ENCODE measurements around the gene PLEKHF1.

Gene PLEKHF1

DNA sequence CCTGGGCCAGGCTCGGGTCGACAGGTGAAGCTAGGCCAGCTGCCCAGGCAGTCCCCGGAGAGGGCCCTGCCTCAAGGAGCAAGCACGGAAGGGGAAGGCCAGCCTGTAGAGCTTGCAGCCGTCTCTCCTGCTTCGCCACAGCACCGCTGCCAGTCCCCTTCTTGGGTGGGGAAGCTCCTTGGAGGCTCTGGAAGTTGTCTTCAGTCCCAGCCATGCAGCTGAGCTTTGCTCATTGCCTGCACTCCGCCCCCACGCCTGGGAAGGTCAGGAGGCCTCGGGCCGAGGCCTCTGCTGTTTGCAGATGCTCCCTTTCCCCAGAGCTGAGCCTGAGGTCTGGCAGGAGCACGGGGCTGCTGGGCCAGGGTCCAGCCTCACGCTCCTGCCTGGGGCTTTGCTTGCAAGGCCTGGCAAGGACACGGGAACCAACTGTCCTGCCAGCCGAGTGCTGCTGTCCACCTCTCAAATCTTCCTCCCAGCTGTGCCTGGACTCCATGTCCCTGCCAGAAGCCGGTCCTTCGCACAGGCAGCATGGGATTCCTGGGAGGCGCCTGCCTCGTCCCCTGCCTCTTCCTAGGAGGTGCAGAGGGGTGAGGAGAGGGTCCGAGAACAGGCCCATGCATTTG lies 13.3 kb downstream of the PLEKHF1 start:
- H3K27ac ChIP-seq, result peak overlapping the region; percentile 99
- TF ChIP-seq, protein P1, sequence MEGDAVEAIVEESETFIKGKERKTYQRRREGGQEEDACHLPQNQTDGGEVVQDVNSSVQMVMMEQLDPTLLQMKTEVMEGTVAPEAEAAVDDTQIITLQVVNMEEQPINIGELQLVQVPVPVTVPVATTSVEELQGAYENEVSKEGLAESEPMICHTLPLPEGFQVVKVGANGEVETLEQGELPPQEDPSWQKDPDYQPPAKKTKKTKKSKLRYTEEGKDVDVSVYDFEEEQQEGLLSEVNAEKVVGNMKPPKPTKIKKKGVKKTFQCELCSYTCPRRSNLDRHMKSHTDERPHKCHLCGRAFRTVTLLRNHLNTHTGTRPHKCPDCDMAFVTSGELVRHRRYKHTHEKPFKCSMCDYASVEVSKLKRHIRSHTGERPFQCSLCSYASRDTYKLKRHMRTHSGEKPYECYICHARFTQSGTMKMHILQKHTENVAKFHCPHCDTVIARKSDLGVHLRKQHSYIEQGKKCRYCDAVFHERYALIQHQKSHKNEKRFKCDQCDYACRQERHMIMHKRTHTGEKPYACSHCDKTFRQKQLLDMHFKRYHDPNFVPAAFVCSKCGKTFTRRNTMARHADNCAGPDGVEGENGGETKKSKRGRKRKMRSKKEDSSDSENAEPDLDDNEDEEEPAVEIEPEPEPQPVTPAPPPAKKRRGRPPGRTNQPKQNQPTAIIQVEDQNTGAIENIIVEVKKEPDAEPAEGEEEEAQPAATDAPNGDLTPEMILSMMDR (conservative IDR thresholded peaks at IDR 0.05), result no peak
- TF ChIP-seq ZFX (IDR thresholded peaks at IDR 0.05), result peak; percentile 94

DNA sequence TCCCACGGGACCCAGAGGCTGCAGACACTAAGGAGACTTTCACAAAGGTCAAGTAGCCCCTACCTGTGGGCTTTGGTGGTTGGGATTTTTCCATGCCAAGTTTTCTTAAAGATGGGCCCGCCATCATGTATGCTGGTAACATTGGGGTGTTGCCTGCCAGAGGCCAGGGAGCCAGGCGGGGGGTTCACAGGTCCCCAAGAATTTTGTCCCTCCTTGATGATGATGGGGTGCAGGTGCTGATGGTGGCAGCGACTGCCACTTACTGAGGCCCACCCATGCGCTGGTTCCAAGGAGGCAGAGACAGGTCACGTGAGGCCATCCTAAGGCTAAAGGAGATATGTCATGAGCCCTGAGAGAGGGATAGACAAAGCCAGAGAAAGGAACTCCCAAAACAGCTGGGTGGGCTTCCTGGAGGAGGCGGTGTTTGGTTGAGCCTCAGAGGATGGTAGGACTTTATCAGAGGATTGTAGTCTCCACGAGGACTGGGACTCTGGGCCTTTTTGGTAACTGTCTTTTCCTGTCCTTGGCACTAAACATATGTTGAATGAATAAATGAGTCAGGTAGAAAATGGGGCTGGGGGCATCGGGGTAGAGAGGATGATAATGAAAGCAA lies 14.4 kb downstream of the PLEKHF1 start:
- peak overlapping the region; percentile 99 for H3K27ac ChIP-seq

DNA sequence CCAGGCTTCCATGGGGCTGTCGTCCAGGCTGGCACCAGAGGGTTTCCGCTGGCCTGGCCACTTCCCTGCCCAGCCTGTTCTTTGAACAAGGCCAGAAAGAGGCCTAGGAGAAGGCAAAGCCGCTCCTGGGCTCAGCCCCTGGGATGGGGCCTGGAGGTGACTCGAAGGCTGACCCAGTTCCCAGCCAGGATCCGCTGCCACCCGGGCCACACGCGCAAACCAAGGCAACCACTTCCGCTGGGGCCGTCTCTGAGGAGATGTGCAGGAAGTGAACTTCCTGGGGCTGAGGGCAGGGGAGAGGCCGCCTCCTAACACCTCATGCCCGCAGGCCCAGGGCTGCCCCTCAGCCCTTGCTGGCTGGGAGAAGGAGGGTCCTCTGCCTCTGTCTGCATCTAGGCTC lies 15.2 kb downstream of the PLEKHF1 start:
- H3K27ac ChIP-seq, result peak overlapping the region; percentile 99
- no peak for TF ChIP-seq ZFX (IDR thresholded peaks at IDR 0.05)

More for the DNA sequence above, 14.4 kb downstream of the PLEKHF1 start:
- TF ChIP-seq ZFX (IDR thresholded peaks at IDR 0.05), result no peak
- TF ChIP-seq, protein P1 (conservative IDR thresholded peaks at IDR 0.05), result no peak

DNA sequence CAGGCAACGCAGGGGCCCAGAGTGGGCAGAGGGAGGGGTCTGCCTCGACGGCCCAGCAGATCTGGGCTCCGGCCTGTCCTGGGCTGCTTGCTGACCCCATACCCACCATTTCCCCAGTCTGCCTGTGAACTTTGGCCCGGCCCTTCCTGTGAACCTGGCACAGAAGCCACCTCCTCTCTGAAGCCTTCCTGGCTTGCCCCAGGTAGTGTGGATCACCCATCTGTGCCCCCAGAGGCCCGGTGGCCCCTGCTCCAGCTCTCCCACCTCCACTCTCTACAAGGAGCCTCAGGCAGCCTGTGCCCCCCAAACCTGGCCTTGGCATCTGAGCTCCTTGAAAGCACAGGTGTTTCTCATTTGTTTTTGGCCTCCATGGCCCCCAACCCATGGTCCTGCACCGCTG lies 15.7 kb downstream of the PLEKHF1 start:
- TF ChIP-seq, protein P1 (conservative IDR thresholded peaks at IDR 0.05), result no peak
- TF ChIP-seq ZFX (IDR thresholded peaks at IDR 0.05), result no peak
- peak overlapping the region; percentile 99 for H3K27ac ChIP-seq

DNA sequence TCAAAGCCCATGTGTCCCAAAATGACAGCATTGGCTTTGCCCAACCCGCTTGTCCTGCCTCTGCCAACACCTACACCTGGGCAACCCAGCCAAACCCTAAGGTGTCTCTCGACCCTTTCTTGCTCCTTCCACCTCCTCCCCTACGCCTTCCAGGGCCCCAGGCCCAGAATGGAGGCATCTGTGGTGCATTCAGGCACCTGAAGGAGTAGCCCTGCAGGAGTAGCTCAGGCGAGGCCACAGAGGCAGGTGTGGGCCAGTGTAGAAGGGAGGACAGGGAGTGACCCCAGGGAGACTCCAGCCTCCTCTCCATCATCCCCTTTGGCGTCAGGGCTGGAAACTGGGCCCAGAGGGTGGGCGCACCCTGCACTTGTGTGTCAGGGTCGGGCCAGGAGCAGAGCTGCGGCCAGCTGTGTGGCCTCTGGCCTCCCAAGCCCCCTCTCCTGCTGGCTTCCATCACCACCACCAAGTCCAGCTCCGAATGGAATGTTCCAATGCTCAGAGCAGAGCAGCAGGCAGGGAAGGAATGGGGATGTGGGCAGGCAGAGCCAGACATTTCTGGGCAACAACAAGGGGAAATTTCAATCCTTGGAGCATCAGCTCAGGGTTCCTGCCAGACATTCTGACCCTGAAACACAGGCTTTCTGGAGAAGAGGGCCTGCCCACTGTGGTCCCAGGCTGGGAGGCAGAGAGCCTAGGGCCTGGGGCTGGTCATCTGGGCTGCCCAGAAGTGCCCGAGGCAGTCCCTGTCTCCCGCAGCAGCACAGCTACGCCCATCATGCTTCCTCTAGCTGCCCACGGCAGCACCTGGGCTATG lies 16.4 kb downstream of the PLEKHF1 start:
- peak overlapping the region; percentile 99 for H3K27ac ChIP-seq
- no peak for TF ChIP-seq ZFX (IDR thresholded peaks at IDR 0.05)
- TF ChIP-seq, protein P1 (conservative IDR thresholded peaks at IDR 0.05), result no peak

DNA sequence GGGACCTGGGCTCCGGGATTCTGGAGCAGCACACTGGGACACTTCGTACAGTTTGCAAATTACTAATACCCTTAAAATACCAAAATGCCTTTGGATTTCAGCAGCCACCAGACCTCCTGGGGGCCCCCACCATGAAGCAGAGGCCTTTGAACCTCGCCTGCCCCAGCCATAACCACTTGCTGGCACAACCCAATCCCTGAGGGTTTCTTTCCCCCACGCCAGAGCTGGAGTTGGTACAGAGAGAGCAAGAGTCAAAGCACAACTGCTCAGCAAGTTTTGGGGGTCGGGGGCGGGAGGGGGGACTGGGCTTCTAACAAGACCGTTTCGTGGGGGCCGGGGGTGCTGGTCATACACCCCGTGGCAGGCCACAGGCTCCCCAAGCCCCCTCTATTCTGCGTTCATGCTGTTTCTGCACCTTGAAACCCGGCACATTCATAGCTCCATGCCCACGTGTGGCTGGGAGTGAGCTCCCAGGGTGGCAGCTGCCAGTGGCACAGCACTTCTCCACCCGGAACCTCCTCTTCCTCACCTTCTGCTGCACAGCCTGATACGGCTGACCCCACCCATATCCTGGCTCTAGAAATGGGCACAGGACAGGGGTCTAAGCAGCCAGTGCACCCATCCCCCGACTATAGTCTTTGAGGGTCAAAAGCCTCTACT lies 17.1 kb downstream of the PLEKHF1 start:
- peak overlapping the region; percentile 99 for H3K27ac ChIP-seq

DNA sequence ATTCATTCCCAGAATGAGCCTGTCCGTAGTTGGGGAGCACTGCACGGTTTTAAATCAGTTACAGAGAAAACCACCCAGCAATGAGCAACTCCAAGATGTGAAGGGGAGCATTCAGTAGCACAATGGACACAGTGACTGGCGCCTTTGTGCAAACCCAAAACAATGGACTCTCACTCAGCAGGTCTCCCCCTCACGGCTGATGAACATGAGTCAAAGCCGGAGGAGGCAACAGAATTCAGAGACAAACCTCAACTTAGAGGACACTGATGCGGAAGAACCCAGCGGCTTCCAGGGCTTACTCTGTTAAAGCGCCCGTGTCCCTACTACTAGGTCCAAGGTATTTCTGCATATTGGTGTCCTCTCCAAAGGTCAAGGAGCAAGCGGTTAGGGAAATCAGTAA lies 17.7 kb downstream of the PLEKHF1 start:
- H3K27ac ChIP-seq, result peak overlapping the region; percentile 99
- TF ChIP-seq ZFX (IDR thresholded peaks at IDR 0.05), result no peak
- TF ChIP-seq, protein P1 (conservative IDR thresholded peaks at IDR 0.05), result no peak

More for the DNA sequence above, 17.1 kb downstream of the PLEKHF1 start:
- TF ChIP-seq ZFX (IDR thresholded peaks at IDR 0.05), result no peak
- TF ChIP-seq, protein P1 (conservative IDR thresholded peaks at IDR 0.05), result no peak
